ENCODE results near the gene WLS. TPM values are rescaled to one million over a fixed set of nuclear protein-coding genes. Genes with fewer than 3 reads are reported as not detected.
"Not testable (repeated sequence)": the region's sequence is repeated elsewhere in the genome, so short reads cannot be mapped to it uniquely, and the experiment has no call there.

WLS gene
- total and polyA plus RNA-seq, 2 experiments from 2014 or later, result 113 to 114 TPM

DNA sequence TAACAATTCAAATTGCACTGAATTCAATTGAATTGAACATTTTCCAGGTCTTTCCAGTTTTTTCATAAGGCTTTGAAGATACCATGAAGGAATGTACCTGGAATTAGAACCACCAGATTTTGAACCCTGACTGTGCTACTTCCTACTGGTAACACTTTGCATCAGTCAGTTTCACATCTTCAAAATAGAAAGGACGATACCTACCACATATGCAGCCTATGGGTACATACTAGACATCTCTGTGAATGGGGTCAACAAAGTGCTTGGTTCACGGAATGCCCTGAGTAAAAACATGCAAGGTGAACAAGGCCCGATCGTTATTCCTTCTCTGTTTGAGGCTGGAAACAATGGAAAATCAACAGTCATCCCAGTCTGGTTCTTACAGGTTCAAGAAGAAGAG, 41.2 kb upstream of the WLS start:
- DNase-seq (ENCODE audit: low read depth in 1 of 2, low spot score in 1 of 2), result no peak
- Histone ChIP-seq H3K4me1 (ENCODE audit: low read depth) (no peaks in the 10 kb centered on the region), H3K4me3 (no peak overlapping the region), H3K27me3 (no peaks in the 10 kb centered on the region), H3K27ac (no peak overlapping the region), H3K36me3 (no peaks in the 10 kb centered on the region), H3K9me3 (ENCODE audit: low read depth) (no peaks in the 10 kb centered on the region)
- no peak for TF ChIP-seq CTCF (IDR thresholded peaks at IDR 0.05; ENCODE audit: low read depth, low read length)

- DNase-seq (ENCODE audit: low read depth in 1 of 2, low spot score in 1 of 2), result no peak
- TF ChIP-seq CTCF (IDR thresholded peaks at IDR 0.05; ENCODE audit: low read depth, low read length), result no peak
Observed at GRCh38 chr1:68271596-68271995, 39.3 kb upstream of the WLS start.

GRCh38 chr1:68270951-68271350, 38.6 kb upstream of the WLS start:
- TF ChIP-seq CTCF (IDR thresholded peaks at IDR 0.05; ENCODE audit: low read depth, low read length), result no peak
- Histone ChIP-seq H3K36me3 (no peaks in the 10 kb centered on the region), H3K27me3 (no peaks in the 10 kb centered on the region)

More at GRCh38 chr1:68271596-68271995, 39.3 kb upstream of the WLS start:
- Histone ChIP-seq H3K27ac (no peak overlapping the region), H3K4me1 (ENCODE audit: low read depth) (no peaks in the 10 kb centered on the region), H3K4me3 (no peak overlapping the region), H3K36me3 (no peaks in the 10 kb centered on the region), H3K9me3 (ENCODE audit: low read depth) (no peaks in the 10 kb centered on the region), H3K27me3 (no peaks in the 10 kb centered on the region)

GRCh38 chr1:68269637-68270430, 37.5 kb upstream of the WLS start:
- Histone ChIP-seq H3K9me3 (ENCODE audit: low read depth) (no peaks in the 10 kb centered on the region), H3K27ac (no peak overlapping the region)
- no peak for DNase-seq (ENCODE audit: low read depth in 1 of 2, low spot score in 1 of 2)

More at GRCh38 chr1:68270951-68271350, 38.6 kb upstream of the WLS start:
- DNase-seq (ENCODE audit: low read depth in 1 of 2, low spot score in 1 of 2), result no peak
- no peak overlapping the region for H3K27ac ChIP-seq
- H3K9me3 ChIP-seq (ENCODE audit: low read depth), result no peaks in the 10 kb centered on the region
- H3K4me1 ChIP-seq (ENCODE audit: low read depth), result no peaks in the 10 kb centered on the region
- H3K4me3 ChIP-seq, result no peak overlapping the region

DNA sequence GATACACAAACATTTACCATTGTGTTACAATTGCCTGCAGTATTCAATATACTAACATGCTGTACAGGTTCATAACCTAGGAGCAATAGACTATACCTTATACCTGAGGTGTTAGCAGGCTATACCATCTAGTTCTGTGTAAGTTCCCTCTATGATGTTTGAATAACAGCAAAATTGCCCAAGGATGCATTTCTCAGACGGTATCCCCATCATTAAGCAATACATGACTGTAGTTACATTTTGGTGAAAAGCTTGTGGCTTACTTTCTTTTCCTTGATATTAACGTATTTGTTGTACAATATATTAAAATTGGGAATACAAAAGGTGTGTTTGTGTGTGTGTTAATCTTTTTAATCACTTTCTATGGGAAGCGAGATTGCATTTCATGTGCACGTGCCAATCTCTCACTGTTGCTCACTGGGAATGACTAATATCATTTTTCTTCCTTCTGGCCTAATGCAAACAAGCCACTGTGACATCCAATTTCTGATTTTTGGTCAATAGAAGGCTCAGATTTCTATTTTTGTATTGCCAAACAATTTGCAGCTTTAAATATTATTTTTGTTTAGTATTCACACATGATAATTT, 36.7 kb upstream of the WLS start:
- no peak for TF ChIP-seq CTCF (IDR thresholded peaks at IDR 0.05; ENCODE audit: low read depth, low read length)

More at GRCh38 chr1:68269637-68270430, 37.5 kb upstream of the WLS start:
- TF ChIP-seq CTCF (IDR thresholded peaks at IDR 0.05; ENCODE audit: low read depth, low read length), result no peak
- Histone ChIP-seq H3K27me3 (no peaks in the 10 kb centered on the region), H3K4me1 (ENCODE audit: low read depth) (no peaks in the 10 kb centered on the region), H3K36me3 (no peaks in the 10 kb centered on the region), H3K4me3 (no peak overlapping the region)

DNA sequence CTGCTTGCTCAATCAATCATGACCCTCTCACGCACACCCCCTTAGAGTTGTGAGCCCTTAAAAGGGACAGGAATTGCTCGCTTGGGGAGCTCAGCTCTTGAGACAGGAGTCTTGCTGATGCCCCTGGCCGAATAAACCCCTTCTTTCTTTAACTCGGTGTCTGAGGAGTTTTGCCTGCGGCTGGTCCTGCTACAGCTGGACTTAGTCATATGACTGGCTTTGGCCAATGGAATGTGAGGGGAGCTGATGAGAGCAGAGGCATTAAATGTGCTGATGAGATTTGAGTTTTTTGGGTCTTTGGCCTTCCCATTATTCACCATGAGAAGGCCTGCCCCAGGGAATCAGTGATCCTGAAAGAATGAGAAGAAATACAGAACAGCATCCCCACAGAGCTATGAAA, 24.5 kb upstream of the WLS start:
- not testable (repeated sequence) for DNase-seq (ENCODE audit: low read depth in 1 of 2, low spot score in 1 of 2); H3K27ac ChIP-seq; H3K36me3 ChIP-seq; H3K27me3 ChIP-seq; H3K4me1 ChIP-seq (ENCODE audit: low read depth); H3K4me3 ChIP-seq; H3K9me3 ChIP-seq (ENCODE audit: low read depth)

More for the DNA sequence above, 36.7 kb upstream of the WLS start:
- Histone ChIP-seq H3K4me1 (ENCODE audit: low read depth) (no peaks in the 10 kb centered on the region), H3K36me3 (no peaks in the 10 kb centered on the region), H3K27me3 (no peaks in the 10 kb centered on the region), H3K9me3 (ENCODE audit: low read depth) (no peaks in the 10 kb centered on the region), H3K4me3 (no peak overlapping the region), H3K27ac (no peak overlapping the region)
- no peak for DNase-seq (ENCODE audit: low read depth in 1 of 2, low spot score in 1 of 2)

Data from cardiac muscle cell (in vitro differentiated cells and primary cell).